ENCODE results near the gene PM20D2. TPM values are rescaled to one million over a fixed set of nuclear protein-coding genes. Genes with fewer than 3 reads are reported as not detected.

The PM20D2 gene
- total RNA-seq, 1 experiment from 2014 or later, result 41.7 TPM

GRCh38 chr6:89197141-89197540 is 51.3 kb downstream of the PM20D2 start:
- TF ChIP-seq CTCF (conservative IDR thresholded peaks at IDR 0.05; ENCODE audit: low read depth, low read length), result no peak
- H3K36me3 ChIP-seq (ENCODE audit: insufficient read depth, low read length, poor library complexity, severe bottlenecking), result no peaks in the 10 kb centered on the region
- no peaks in the 10 kb centered on the region for H3K4me1 ChIP-seq (ENCODE audit: insufficient read depth, low read length, poor library complexity, severe bottlenecking)
- H3K9me3 ChIP-seq (ENCODE audit: low read depth, low read length, poor library complexity, severe bottlenecking), result peaks cover 8% of the 10 kb centered on the region
- intact Hi-C loops (cut with micrococcal nuclease; ENCODE audit: unreplicated experiment), result no loop called here
- CTCF ChIA-PET, result no interaction called here
- no peak for DNase-seq (ENCODE audit: low spot score)
- H3K27ac ChIP-seq (ENCODE audit: low read depth, low read length, poor library complexity, severe bottlenecking), result no peak overlapping the region
- POLR2A ChIA-PET (ENCODE audit: low non-redundant PET), result no interaction called here
- no peak overlapping the region for H3K4me3 ChIP-seq (ENCODE audit: low read depth, low read length, poor library complexity, severe bottlenecking)
- no peaks in the 10 kb centered on the region for H3K27me3 ChIP-seq (replicated peaks; ENCODE audit: insufficient read depth, low read depth, low read length, poor library complexity)
- no TSS peak for BruUV-seq (replicated peaks)

GRCh38 chr6:89198235-89198634 is 52.4 kb downstream of the PM20D2 start:
- BruUV-seq (replicated peaks), result no TSS peak
- no peaks in the 10 kb centered on the region for H3K27me3 ChIP-seq (replicated peaks; ENCODE audit: insufficient read depth, low read depth, low read length, poor library complexity)
- no peaks in the 10 kb centered on the region for H3K4me1 ChIP-seq (ENCODE audit: insufficient read depth, low read length, poor library complexity, severe bottlenecking)
- peak; percentile 50 for DNase-seq (ENCODE audit: low spot score)
- no peak overlapping the region for H3K4me3 ChIP-seq (ENCODE audit: low read depth, low read length, poor library complexity, severe bottlenecking)
- TF ChIP-seq CTCF (conservative IDR thresholded peaks at IDR 0.05; ENCODE audit: low read depth, low read length) (no peak), EZH2 (IDR thresholded peaks at IDR 0.05; ENCODE audit: borderline replicate concordance, low read depth, low read length, poor library complexity, severe bottlenecking) (no peak)
- CTCF ChIA-PET, result no interaction called here
- no peaks in the 10 kb centered on the region for H3K36me3 ChIP-seq (ENCODE audit: insufficient read depth, low read length, poor library complexity, severe bottlenecking)
- no peak overlapping the region for H3K27ac ChIP-seq (ENCODE audit: low read depth, low read length, poor library complexity, severe bottlenecking)
- peaks cover 8% of the 10 kb centered on the region for H3K9me3 ChIP-seq (ENCODE audit: low read depth, low read length, poor library complexity, severe bottlenecking)
- intact Hi-C loops (cut with micrococcal nuclease; ENCODE audit: unreplicated experiment), result no loop called here
- POLR2A ChIA-PET (ENCODE audit: low non-redundant PET), result no interaction called here

GRCh38 chr6:89199579-89199978 is 53.7 kb downstream of the PM20D2 start:
- POLR2A ChIA-PET (ENCODE audit: low non-redundant PET), result no interaction called here
- Histone ChIP-seq H3K4me3 (ENCODE audit: low read depth, low read length, poor library complexity, severe bottlenecking) (no peak overlapping the region), H3K27me3 (replicated peaks; ENCODE audit: insufficient read depth, low read depth, low read length, poor library complexity) (no peaks in the 10 kb centered on the region), H3K36me3 (ENCODE audit: insufficient read depth, low read length, poor library complexity, severe bottlenecking) (no peaks in the 10 kb centered on the region), H3K4me1 (ENCODE audit: insufficient read depth, low read length, poor library complexity, severe bottlenecking) (no peaks in the 10 kb centered on the region), H3K27ac (ENCODE audit: low read depth, low read length, poor library complexity, severe bottlenecking) (no peak overlapping the region), H3K9me3 (ENCODE audit: low read depth, low read length, poor library complexity, severe bottlenecking) (peaks cover 4% of the 10 kb centered on the region)
- intact Hi-C loops (cut with micrococcal nuclease; ENCODE audit: unreplicated experiment), result no loop called here
- CTCF ChIA-PET, result no interaction called here
- TF ChIP-seq CTCF (conservative IDR thresholded peaks at IDR 0.05; ENCODE audit: low read depth, low read length), result no peak
- TF ChIP-seq EZH2 (IDR thresholded peaks at IDR 0.05; ENCODE audit: borderline replicate concordance, low read depth, low read length, poor library complexity, severe bottlenecking), result no peak
- BruUV-seq (replicated peaks), result no TSS peak
- no peak for DNase-seq (ENCODE audit: low spot score)
